Measurements from ENCODE around the gene COPS9. TPM values are rescaled to one million over a fixed set of nuclear protein-coding genes. Genes with fewer than 3 reads are reported as not detected.

The COPS9 gene
- total RNA-seq, result 256 and 263 TPM in 2 replicates

GRCh38 chr2:240136013-240136670, at the start of gene COPS9:
COPS9 (minus strand) TSS chr2:240136305; CDS start chr2:240136284, 21 bp downstream.

GRCh38 chr2:240140511-240140910, 4.4 kb upstream of the COPS9 start, which contains the start of gene OTOS:
OTOS (minus strand) TSS chr2:240140658; CDS start chr2:240140326, 332 bp downstream.

Other genes with a start within 250 kb of the COPS9 start
- 141 and 164 TPM in 2 replicates for gene NDUFA10, start 111.0 kb downstream of the COPS9 start, total RNA-seq
- gene OR6B2, start 105.9 kb downstream of the COPS9 start, total RNA-seq, result not detected in 2 replicates
- not detected in 2 replicates for gene OR6B3, start 82.8 kb downstream of the COPS9 start, total RNA-seq
- not detected in 2 replicates for gene OTOS, start 4.4 kb upstream of the COPS9 start, total RNA-seq

Data from airway epithelial cell (primary cell).